UCSD-AML1 (cell line): Measurements from ENCODE around the gene ANKRD33B.
A peak's percentile ranks its signal among the peaks of the same experiment; 100 is the strongest.
"Not testable (repeated sequence)": the region's sequence is repeated elsewhere in the genome, so short reads cannot be mapped to it uniquely, and the experiment has no call there.

Experiments
- DNase-seq: peaks from one replicate; lab custom pipeline; 2025; ENCODE audit not compliant: unreplicated experiment; lab: John Stamatoyannopoulos, UW

The ANKRD33B gene

DNA sequence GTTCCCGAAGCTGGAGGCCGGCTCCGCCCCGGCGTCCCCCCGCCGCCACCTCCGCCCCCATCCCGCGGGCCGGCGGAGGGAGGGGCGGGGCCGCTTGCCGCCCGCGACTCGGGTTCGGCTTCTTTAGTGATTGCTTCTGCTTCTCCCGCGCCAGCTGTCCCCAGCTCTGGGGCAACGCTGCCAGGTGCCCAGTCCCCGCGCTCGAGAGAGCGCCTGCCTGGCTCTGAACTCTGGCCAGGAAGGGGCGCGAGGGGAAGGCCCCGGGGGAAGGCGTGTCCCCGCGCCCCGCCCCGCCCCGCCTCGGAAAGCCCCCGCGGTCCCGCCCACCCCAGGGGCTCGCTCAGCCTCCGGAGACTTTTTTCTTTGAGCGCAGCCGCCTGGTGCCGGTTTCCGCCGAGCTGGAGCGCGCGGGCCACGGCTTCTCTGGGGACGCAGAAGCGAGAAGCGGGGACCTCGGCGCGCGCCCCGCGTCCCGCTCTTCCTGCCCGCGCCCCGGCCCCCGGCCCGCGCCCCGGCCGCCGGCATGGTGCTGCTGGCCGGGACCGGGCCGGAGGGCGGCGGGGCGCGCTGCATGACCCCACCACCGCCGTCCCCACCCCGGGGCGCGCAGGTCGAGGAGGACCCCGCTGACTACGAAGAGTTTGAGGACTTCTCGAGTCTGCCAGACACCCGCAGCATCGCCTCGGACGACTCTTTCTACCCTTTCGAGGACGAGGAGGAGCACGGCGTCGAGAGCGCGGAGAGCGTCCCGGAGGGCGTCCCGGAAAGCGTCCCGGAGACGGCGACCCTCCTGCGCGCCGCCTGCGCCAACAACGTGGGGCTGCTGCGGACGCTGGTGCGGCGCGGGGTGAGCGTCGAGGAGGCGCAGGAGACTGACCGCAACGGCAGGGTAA is at the start of gene ANKRD33B:
Gene ANKRD33B (plus strand): TSS at position 126 of the 893 bp plus-strand sequence. CDS start 398 bp downstream, at position 524.
- peak; percentile 84 for DNase-seq

DNA sequence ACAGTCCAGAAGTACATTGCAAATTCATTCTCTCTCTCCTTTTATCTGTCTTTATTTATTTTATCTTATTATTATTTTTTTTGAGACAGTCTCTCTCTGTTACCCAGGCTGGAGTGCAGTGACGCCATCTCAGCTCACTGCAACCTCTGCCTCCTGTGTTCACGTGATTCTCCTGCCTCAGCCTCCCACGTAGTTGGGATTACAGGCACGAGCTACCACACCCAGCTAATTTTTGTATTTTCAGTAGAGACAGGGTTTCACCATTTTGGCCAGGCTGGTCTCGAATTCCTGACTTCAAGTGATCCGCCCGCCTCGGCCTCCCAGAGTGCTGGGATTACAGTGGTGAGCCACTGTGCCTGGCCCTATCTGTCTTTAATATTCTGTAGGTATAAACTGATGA is 49.3 kb upstream of the ANKRD33B start:
- not testable (repeated sequence) for DNase-seq

DNA sequence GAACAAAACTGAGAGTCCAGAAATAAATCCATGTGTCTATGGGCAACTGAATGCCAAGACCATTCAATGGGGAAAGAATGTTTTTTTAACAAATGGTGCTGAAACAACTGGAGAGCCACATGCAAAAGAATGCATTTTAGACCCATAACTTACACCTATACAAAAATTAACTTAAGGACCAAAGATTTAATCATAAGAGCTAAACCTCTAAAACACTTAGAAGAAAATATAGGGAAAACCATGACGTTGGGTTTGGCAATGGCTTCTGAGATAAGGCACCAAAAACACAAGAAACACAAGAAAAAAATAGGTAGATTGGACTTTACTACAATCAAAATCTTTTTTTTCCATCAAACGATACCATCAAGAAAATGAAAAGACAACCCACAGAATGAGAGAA is 48.4 kb upstream of the ANKRD33B start:
- DNase-seq: no peak

DNA sequence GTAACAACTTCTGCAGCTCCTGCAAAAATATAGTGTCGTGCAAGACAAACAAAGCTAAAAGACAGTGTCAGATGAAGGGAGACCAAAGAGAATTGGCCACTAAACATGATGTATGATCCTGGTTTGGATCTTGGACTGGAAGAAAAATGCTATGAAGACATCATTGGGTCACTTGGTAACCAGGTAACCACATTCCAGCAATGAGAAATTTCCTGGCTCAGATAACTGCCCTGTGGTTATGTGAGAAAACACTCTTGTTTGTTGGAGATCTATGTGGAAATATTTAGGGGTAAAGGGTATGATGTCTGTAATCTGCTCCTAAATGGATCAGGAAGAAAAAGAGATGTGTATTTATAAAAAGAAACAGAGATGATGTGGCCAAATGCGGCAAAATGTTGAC is 45.5 kb upstream of the ANKRD33B start:
- no peak for DNase-seq

DNA sequence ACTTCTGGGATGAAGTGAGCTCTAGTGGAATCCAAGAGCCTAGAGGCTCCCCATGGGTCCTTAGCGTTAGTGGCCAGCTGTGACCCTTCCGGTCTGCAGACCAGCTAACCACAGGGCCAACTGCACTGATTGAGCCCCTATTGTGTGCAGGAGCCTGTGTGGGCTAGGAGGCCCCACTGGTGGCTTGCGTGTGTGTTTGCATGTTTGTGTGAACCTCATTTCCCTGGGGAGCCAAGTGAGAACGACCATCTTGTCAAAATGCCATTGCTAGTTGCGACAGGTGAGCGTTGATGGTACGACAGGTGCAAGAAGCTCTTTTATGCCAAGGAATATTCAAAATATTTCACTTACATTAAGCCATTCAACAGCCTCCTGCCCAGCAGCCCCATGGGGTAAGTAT is 44.1 kb upstream of the ANKRD33B start:
- no peak for DNase-seq

DNA sequence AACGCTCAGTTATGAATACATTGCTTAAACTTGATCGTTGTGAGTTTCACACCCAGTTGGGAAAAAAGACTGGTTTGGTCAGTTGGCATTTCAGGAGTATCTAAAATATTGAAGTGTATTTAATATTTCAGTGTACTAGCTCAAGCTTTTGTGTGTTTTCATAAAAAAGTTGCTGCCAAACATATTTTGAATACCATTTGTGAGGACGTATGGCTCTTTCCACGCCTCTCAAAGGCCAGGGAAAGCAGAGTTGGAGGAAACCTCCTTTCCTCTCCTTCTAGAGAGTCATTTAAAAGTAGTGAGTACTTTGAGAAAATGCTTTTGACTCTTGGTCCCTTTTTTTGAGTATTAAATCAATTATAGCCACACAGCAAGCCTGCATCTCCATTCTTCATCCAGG is 43.2 kb upstream of the ANKRD33B start:
- DNase-seq: no peak

DNA sequence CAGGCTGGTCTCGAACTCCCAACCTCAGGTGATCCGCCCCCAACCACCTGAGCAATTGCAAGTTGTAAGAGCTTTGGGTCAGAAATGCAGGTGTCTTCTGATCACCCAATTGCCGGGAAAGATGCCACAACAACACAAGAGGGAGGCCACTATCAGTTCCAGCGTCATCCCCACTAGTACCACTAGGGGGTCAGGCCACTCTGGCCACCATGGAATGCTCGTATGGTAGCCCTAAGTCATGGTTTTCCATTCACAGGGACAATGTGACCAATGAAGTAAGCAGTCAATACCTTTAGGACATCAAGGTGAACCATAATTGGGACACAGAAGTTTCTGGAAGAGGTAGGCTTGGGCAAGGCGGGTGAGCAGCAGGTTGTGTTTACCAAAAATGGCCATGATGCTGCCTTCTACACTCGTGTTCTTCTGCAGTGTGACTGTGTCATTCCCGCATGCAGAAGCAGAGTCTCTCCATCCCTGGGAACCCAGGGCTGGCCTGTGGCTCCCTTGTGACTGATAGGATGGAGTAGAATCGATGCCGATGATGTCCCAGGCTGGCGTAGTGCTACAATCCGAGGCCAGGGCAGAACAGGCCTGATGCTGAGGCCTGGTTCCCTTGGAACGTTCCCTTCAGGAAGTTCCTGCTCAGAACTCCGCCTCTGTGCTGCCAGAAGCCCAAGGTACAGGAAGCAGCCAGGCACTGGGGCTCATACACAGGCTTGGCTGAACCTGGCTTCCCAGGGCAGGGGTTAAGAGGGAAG is 42.2 kb upstream of the ANKRD33B start:
- DNase-seq: no peak

DNA sequence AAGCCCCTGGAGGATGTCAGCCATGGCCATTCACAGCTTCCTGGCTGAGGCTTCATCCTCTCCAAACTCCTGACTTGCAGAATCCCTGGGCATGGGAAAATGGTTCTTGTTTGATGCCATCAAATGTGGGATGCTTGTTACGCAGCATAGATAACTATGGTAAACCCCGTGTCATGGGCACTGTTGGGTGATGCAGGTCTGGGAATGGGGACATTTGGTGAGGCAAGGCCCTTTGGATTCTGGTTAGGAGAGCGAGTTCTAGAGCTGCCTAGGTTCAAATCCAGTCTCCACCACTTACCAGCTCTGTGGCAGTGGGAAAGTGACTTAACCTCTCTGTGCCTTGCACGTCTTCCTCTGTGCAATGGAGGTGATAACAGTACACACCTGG is 41.7 kb upstream of the ANKRD33B start:
- no peak for DNase-seq

DNA sequence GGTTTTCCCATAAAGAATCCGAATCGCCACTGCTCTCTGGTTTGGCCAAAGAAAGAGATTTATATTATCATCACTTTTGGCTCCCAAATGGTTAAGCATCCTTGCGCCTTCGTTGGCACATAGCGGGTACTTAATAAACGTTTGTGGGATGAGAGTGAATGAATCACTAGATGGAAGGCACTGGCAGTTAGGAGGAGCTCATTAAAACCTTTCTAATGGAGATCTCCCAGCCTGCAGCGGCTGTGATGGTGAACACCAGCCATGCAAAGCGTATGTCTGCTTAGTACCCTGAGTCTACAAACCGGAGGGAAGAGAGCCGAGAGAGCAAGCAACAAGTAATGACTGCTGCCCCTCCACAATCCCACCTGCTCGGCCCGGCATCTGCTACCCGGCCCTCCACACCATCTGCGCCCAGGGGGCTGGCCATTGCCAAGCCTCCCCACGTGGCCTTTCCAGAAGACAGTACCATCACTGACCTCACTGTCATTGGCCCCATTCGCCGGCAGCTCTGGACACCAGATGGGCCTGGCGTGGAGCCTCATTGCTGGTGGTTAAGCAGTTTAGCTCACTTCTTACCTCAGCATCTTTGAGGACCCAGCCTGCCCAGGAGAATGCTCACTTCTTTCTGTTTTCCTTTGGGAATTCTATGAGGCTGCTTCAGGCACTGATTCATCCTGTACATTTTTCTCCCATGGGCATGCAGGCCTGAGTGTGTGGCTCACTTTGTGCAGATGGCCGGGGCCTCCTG is 39.3 kb upstream of the ANKRD33B start:
- DNase-seq: no peak

DNA sequence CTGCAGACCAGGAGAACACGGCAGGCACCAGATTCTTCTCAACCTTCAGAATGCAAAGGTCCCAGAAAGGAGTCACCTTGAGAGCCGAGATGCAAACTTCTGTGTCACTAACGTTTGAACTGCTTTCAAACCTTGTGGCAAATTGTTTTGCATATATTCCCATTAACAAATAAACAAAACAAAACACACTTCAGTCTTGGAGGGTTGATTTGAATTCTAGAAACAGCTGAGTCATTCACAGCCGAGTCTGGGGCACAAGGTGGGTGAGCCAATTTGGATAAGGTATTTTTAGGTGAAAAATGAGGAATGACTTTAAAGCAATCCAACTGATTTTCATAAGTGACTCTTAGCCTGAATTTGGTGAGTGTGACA is 38.8 kb upstream of the ANKRD33B start:
- DNase-seq: no peak

DNA sequence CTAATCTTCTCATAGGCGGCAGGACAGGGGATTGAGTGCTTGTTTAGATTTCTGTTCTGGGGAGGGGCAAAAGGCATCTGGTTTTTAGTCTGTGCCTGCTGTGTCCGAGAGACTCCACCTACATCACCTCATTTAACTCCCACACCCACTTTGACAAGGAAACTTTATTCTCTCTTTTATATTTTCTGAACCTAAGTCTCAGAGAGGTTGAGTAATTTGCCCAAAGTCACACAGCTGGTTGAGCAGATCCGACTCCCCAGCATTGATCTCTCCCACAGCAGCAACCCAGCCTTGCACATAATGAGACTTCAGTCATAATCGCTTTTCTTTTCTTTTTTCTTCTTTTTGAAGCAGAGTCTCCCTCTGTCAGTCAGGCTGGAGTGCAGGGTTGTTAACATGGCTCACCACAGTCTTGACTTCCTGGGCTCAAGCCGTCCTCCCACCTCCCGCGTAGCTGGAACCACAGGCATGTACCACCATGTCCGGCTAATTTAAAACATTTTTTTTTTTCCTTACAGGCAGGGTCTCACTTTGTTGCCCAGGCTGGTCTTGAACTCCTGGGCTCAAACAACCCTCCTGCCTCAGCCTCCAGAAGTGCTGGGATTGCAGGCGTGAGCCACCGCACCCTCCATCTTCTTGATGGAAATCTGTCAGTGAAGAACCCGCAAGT is 36.5 kb upstream of the ANKRD33B start:
- no peak for DNase-seq

DNA sequence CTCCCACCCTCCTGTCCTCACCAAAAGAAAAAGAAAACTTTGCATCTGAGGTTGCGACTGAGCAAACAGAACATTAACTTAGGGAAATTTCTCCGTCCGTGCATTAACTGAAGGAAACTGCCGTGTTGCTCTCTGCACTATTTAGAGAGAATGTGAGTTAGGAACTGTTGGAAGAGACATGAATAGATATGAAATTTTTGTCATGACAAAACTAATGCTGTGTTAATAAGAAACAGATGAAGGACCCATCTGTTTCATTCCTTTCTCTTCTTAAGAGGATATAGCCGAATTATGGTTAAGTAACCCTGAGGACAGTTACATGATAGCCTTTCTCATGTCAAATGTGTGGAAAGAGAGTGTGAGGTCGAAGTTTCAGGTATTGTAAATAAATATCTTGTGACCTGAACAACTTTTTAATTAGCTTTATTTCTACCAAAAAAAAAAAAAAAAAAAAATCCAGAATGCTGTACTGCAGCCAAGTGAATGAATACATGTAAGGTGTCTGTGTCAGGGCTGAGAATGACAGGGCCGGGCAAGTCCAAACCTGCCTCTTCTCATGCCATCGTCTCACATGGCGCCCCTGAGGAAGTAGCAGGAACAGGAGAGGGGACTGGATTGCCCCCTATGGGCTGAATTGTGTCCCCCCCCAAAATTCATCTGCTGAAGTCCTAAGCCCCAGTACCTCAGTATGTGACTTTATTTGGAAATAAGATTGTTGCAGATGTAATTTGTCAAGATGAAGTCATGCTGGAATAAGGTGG is 35.6 kb upstream of the ANKRD33B start:
- peak; percentile 43 for DNase-seq

DNA sequence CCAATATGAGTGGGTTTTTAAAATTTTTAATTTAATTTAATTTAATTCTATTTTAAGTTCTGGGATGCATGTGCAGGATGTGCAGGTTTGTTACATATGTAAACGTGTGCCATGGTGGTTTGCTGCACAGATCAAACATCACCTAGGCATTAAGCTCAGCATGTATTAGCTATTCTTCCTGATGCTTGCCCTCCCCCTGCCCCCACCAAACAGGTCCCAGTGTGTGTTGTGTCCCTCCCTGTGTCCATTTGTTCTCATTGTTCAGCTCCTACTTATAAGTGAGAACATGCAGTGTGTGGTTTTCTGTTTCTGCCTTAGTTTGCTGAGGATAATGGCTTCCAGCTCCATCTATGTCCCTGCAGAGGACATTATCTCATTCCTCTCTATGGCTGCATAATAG is 35.0 kb upstream of the ANKRD33B start:
- DNase-seq: no peak

DNA sequence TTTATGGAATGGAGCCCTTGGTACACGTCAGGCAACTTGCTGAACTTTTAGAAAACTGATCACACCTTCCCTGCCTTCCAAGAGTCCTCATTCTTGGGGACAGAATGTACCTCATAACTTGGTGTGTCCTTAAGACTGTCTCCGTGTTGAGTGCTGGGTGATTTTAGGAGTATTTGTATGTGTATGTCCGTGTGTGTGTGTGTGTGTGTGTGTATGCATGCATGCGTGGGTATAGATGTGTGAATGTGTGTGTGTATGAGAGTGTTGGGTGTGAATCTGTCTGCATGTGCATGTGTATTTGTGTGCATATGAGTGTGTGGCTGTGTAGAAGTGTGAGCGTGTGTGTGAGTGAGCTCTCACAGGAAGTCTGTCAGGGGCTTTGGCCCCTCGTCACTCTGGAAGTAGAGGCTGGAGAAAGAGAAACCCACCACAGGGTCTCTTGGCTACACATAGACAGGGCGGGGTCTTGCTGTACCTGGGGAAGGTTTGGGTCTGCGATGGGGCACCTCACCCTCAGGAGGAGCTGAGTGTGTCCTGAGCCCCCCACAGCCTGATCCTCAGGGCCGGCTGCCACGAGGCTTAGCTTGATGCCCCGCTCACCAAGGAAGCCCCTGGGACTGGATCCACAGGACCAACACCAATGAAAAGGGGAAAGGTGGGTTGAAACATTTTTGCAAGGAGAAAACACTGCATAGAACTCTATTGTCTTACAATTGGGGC is 33.1 kb upstream of the ANKRD33B start:
- no peak for DNase-seq

DNA sequence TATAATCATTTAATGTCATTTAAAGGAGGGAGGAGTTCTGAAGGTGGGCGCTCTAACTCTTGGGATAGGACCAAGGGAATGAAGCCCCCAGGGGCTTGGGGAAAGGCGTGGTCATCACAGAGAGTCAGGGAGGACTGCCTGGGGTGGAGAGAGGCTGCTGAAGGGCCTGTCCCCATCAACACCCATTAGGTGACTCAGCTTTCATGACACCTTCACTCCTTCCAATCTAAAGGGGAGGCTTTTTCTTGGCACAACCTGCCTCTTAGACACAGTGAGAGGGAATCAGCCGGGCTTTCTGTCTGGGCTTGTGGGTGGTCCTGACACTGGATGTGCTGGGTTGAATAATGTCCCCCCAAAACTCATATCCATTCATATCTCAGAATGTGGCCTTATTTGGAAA is 31.4 kb upstream of the ANKRD33B start:
- no peak for DNase-seq

DNA sequence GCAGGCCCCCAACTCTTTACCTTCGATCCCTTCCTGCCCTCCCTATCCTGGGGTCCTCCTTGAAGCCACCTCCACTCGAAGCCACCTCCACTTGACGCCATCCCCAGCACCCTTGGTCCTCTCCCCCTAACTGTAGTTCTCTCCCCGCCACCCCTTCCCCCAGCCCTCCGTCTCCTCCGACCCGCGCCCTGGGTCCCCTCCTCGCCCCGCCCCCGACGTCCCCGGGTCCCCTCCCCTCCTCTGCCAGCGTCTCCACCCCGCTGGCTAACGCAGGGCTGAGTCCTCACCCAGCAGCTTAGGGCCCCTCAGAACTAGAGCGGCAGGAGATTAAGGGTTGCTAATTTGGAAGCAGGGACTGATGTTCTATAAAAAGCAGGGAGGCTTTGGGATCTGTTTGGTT is 30.6 kb upstream of the ANKRD33B start:
- DNase-seq: no peak

DNA sequence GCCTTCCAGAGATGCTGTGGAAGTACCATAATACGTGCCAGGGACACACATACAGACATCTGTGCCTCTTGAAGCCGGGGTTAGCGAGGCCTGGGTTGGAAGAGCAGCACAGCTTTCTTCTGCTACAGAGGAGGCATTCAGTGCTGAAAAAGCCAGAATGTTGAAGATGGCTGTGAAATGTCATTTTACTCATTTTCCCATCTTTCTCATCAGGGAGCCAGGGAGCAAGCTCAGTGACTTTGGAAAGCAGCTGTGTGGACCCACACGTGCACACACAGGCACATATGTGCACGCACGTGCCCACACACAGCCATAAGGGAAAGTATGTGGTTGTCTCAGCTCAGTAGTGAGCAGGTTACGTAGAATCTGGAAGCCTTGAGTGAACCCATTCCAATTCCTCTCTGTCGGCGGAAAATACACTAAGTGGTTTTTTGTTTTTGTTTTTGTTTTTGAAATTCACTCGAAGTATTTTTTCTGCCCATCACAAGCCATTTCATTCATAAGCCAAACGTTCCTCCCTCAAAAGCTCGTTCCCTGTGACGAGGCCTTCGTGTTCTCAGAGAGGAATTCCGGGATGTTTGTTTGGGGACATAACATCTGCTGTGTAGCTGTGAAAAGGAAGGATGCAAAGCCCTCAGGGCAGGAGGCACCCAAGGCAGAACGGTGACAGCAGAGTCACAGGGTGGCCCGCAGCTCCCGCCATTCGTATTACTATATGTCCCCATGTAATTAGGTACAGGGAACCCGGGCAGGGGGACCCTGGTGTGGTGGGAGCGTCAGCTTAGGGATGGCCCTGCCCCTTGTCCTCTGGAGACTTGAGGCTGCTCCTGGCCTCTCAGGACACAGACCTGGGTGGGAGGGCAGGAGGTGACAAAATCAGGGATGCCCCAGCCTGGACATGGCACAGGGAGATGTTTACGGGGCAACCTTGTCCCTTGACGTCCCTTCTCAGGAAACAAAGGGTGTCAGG is 29.0 kb upstream of the ANKRD33B start:
- DNase-seq: no peak

DNA sequence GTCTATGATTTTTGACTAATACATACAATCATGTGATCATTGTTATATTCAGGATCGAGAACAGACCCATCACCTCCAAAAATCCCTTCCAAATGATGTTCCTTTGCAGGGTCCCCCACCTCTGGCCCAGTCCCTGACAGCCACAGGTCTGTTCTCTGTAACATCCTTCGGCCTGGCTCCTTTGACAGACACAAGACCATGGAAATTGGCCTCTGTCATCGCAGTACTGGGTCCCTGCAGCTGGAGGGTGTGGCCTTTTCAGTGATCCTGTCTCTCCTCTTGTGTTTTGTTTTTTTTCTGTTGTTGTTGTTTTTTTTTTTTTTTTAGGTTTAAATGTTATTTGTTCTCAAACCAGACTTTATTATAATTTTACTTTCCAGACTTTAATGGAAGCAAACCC is 27.4 kb upstream of the ANKRD33B start:
- DNase-seq: no peak
